ENCODE data around the gene GMDS.

DNA sequence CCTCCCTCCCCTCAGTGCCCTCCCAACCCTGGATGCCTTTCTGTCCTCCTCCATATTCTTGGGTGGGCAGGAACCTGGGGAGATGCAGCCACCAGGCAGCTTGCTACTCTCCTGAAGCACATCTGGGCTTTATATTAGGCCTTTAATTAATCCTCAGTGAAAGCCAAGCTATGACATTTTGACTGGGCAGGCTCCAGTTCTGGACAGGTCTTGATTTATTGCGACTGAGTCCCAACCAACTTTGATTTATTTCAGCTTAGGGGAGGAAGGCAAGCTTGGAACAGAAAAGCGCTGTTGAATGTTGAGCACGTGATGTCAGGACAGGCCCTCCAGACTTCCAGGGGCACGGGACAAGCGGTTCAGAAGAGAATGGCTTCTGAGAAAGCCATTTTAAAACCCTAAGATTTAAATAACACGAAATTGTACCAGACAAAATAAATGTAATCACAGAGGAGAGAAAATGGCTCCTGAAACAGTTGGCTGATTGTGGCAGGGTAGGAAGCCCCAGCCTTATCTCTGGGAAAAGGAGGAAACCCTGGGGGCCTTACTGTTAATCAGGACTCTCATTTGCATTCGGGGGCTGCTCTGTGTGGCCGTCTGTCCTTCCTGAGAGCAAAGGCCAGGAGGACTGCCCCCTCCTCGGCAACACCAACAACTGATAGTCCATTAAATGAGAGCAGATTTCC lies 341.5 kb downstream of the GMDS start:
- TF ChIP-seq POLR2A (IDR thresholded peaks at IDR 0.05) (no peak), CTCF (IDR thresholded peaks at IDR 0.05) (no peak), POLR2AphosphoS5 (IDR thresholded peaks at IDR 0.05; ENCODE audit: insufficient read depth in 1 of 2, low read depth in 1 of 2) (no peak)

All from vagina (tissue), 2 donors.